GM18508 (cell line): Measurements from ENCODE around the gene HMG20B.
"Not testable (repeated sequence)": the region's sequence is repeated elsewhere in the genome, so short reads cannot be mapped to it uniquely, and the experiment has no call there.

Experiments used
- ATAC-seq: cut with Tn5 transposase; IDR thresholded peaks from one replicate; pipeline ENCODE4 v1.9.1; 2021; ENCODE audit warnings: moderate number of reproducible peaks; ENCODE audit not compliant: insufficient read depth, unreplicated experiment

The HMG20B gene

GRCh38 chr19:3554254-3555083, 18.3 kb upstream of the HMG20B start:
- no peak for ATAC-seq

GRCh38 chr19:3555653-3556422, 16.9 kb upstream of the HMG20B start:
- ATAC-seq: no peak

- no peak for ATAC-seq
These were observed 16.2 kb upstream of the HMG20B start for GRCh38 chr19:3556423-3556977.

- ATAC-seq: no peak
These were observed 15.7 kb upstream of the HMG20B start for GRCh38 chr19:3556978-3557460.

GRCh38 chr19:3557461-3558248, 15.1 kb upstream of the HMG20B start, which contains the start of gene MFSD12:
Gene MFSD12 (minus strand): TSS chr19:3557586. CDS start chr19:3557403, 183 bp downstream.
- peak; percentile 51 for ATAC-seq

- ATAC-seq: no peak
These were observed 8.8 kb upstream of the HMG20B start for GRCh38 chr19:3563709-3564524.

- ATAC-seq: no peak
These were observed 7.6 kb upstream of the HMG20B start for GRCh38 chr19:3565139-3565538.

- ATAC-seq: not testable (repeated sequence)
These were observed 2.7 kb upstream of the HMG20B start for GRCh38 chr19:3570042-3570441.

GRCh38 chr19:3570606-3571011, 2.1 kb upstream of the HMG20B start:
- no peak for ATAC-seq

- peak; percentile 81 for ATAC-seq
These were observed 451 bp upstream of the HMG20B start for GRCh38 chr19:3572132-3572854.

- no peak for ATAC-seq
These were observed 566 bp downstream of the HMG20B start for GRCh38 chr19:3573162-3573857.

- ATAC-seq: no peak
These were observed 1.3 kb downstream of the HMG20B start for GRCh38 chr19:3573858-3574637.

GRCh38 chr19:3575260-3575741, 2.6 kb downstream of the HMG20B start:
- ATAC-seq: no peak

GRCh38 chr19:3575949-3576673, 3.4 kb downstream of the HMG20B start:
- no peak for ATAC-seq

- ATAC-seq: no peak
These were observed 4.1 kb downstream of the HMG20B start for GRCh38 chr19:3576696-3577443.
